Transverse colon (tissue), 4 donors: ENCODE results near the gene TRMT61A.

Source experiments
- CTCF ChIP-seq, 5 experiments: fragments of 200-600 bp in 3 of 5; fragments of 450-650 bp in 2 of 5; sonication (generic) in 3 of 5; IDR thresholded peaks; 1 replicate in 2 of 5; 2 replicates in 3 of 5; pipeline ENCODE4 v1.5.1; 2016 to 2017; ENCODE audit warnings: antibody characterized with exemption in 5 of 5, inconsistent platforms in 3 of 5, mild to moderate bottlenecking in 2 of 5, moderate library complexity in 1 of 5
- POLR2A ChIP-seq: fragments of 450-650 bp; IDR thresholded peaks from one replicate; pipeline ENCODE4 v1.6.1; 2016; ENCODE audit warnings: antibody characterized with exemption, mild to moderate bottlenecking, moderate library complexity
- POLR2AphosphoS5 ChIP-seq, 3 donors: sonication (generic); formaldehyde crosslinking; IDR thresholded peaks; one replicate each; pipeline ENCODE4 v1.6.1; 2016; ENCODE audit warnings: antibody characterized with exemption in 3 of 3

GRCh38 chr14:103532216-103533136, 3.5 kb downstream of the TRMT61A start:
- TF ChIP-seq POLR2A (no peak), CTCF (IDR thresholded peaks at IDR 0.05) (no peak), POLR2AphosphoS5 (IDR thresholded peaks at IDR 0.05) (no peak)
